Measurements from ENCODE around the gene ISOC2. TPM values are rescaled to one million over a fixed set of nuclear protein-coding genes. Genes with fewer than 3 reads are reported as not detected.
"Not testable (repeated sequence)": the region's sequence is repeated elsewhere in the genome, so short reads cannot be mapped to it uniquely, and the experiment has no call there.

ISOC2 gene
- total and polyA plus RNA-seq, 9 of the 15 experiments (the other 6 are each of a cell fraction or from before 2014, with no cell fraction given), result 1.2 to 229 (median 58.3) TPM

GRCh38 chr19:55407550-55407799, 54.0 kb downstream of the ISOC2 start, which contains the start of gene UBE2S (continued):
- TF ChIP-seq HMGXB4 (CRISPR knock-in tag; IDR thresholded peaks at IDR 0.05), result 0 out of 2 replicates have a peak, but pooled peaks have one; percentile 59
- TF ChIP-seq SIN3A (IDR thresholded peaks at IDR 0.05; ENCODE audit: borderline replicate concordance in 2 of 2, control insufficient read depth in 1 of 2, low read depth in 2 of 2, low read length in 2 of 2), result peak in 1 of 2 experiments; percentile 76; a peak in 1 of 4 replicates
- 0 out of 2 replicates have a peak, but pooled peaks have one; percentile 7 for TF ChIP-seq SMC3 (conservative IDR thresholded peaks at IDR 0.05; ENCODE audit: insufficient read depth, low read depth, low read length)
- 0 out of 2 replicates have a peak, but pooled peaks have one; percentile 45 for TF ChIP-seq ZNF583 (CRISPR knock-in tag; IDR thresholded peaks at IDR 0.05)
- TF ChIP-seq ILF3 (IDR thresholded peaks at IDR 0.05; ENCODE audit: borderline replicate concordance), result peak; percentile 94; the same call in 1 of the 2 replicates
- peak; percentile 82 for TF ChIP-seq PML (IDR thresholded peaks at IDR 0.05; ENCODE audit: low read length)
- TF ChIP-seq, protein P1, sequence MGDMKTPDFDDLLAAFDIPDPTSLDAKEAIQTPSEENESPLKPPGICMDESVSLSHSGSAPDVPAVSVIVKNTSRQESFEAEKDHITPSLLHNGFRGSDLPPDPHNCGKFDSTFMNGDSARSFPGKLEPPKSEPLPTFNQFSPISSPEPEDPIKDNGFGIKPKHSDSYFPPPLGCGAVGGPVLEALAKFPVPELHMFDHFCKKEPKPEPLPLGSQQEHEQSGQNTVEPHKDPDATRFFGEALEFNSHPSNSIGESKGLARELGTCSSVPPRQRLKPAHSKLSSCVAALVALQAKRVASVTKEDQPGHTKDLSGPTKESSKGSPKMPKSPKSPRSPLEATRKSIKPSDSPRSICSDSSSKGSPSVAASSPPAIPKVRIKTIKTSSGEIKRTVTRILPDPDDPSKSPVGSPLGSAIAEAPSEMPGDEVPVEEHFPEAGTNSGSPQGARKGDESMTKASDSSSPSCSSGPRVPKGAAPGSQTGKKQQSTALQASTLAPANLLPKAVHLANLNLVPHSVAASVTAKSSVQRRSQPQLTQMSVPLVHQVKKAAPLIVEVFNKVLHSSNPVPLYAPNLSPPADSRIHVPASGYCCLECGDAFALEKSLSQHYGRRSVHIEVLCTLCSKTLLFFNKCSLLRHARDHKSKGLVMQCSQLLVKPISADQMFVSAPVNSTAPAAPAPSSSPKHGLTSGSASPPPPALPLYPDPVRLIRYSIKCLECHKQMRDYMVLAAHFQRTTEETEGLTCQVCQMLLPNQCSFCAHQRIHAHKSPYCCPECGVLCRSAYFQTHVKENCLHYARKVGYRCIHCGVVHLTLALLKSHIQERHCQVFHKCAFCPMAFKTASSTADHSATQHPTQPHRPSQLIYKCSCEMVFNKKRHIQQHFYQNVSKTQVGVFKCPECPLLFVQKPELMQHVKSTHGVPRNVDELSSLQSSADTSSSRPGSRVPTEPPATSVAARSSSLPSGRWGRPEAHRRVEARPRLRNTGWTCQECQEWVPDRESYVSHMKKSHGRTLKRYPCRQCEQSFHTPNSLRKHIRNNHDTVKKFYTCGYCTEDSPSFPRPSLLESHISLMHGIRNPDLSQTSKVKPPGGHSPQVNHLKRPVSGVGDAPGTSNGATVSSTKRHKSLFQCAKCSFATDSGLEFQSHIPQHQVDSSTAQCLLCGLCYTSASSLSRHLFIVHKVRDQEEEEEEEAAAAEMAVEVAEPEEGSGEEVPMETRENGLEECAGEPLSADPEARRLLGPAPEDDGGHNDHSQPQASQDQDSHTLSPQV (IDR thresholded peaks at IDR 0.05), result peak; percentile 52; the same call in 1 of the 2 replicates
- TF ChIP-seq TAF1 (IDR thresholded peaks at IDR 0.05; ENCODE audit: control insufficient read depth, extremely low read depth, insufficient read depth, low read length, severe bottlenecking), result peak; percentile 95
- peak; percentile 100 for TF ChIP-seq POLR2G (IDR thresholded peaks at IDR 0.05; ENCODE audit: low read depth, low read length)
- peak; percentile 75 for TF ChIP-seq SIN3B (IDR thresholded peaks at IDR 0.05; ENCODE audit: low read depth)
- TF ChIP-seq TOE1 (IDR thresholded peaks at IDR 0.05; ENCODE audit: borderline replicate concordance), result not testable (repeated sequence)
- TF ChIP-seq TOE1 (CRISPR knock-in tag; IDR thresholded peaks at IDR 0.05; ENCODE audit: borderline replicate concordance, low read depth), result 0 out of 2 replicates have a peak, but pooled peaks have one; percentile 25
- TF ChIP-seq AFF4 (CRISPR knock-in tag; IDR thresholded peaks at IDR 0.05), result peak; percentile 98; the same call in 1 of the 2 replicates
- TF ChIP-seq ZNF57 (CRISPR knock-in tag; IDR thresholded peaks at IDR 0.05), result 0 out of 2 replicates have a peak, but pooled peaks have one; percentile 26
- peak; percentile 98 for TF ChIP-seq RBFOX2 (IDR thresholded peaks at IDR 0.05; ENCODE audit: low read depth, low read length)
- 0 out of 2 replicates have a peak, but pooled peaks have one; percentile 37 for TF ChIP-seq RBM15 (IDR thresholded peaks at IDR 0.05; ENCODE audit: insufficient read depth, low read length)
- TF ChIP-seq SMAD1 (IDR thresholded peaks at IDR 0.05; ENCODE audit: low read depth, low read length, partially characterized antibody), result peak; percentile 88
- TF ChIP-seq GATAD2B (IDR thresholded peaks at IDR 0.05; ENCODE audit: borderline replicate concordance), result peak; percentile 41
